GM21367 (cell line): ENCODE data around the gene LRP5.

Experiments used
- ATAC-seq: cut with Tn5 transposase; IDR thresholded peaks from one replicate; pipeline ENCODE4 v1.9.1; 2021; ENCODE audit not compliant: unreplicated experiment

Gene LRP5

GRCh38 chr11:68308068-68308467 is 4.3 kb upstream of the LRP5 start:
- no peak for ATAC-seq

GRCh38 chr11:68309621-68310185 is 2.7 kb upstream of the LRP5 start:
- no peak for ATAC-seq

- no peak for ATAC-seq
Measured at GRCh38 chr11:68311160-68312116, 953 bp upstream of the LRP5 start.

- no peak for ATAC-seq
Measured at GRCh38 chr11:68312780-68313573, 586 bp downstream of the LRP5 start.

GRCh38 chr11:68313574-68314202 is 1.3 kb downstream of the LRP5 start:
- ATAC-seq: no peak

GRCh38 chr11:68314203-68315170 is 2.1 kb downstream of the LRP5 start:
- ATAC-seq: no peak

GRCh38 chr11:68315171-68315920 is 3.0 kb downstream of the LRP5 start:
- ATAC-seq: no peak

GRCh38 chr11:68317147-68317785 is 4.9 kb downstream of the LRP5 start:
- ATAC-seq: no peak

GRCh38 chr11:68321293-68322051 is 9.1 kb downstream of the LRP5 start:
- no peak for ATAC-seq

- ATAC-seq: no peak
Measured at GRCh38 chr11:68322052-68322430, 9.7 kb downstream of the LRP5 start.

- ATAC-seq: no peak
Measured at GRCh38 chr11:68324241-68324640, 11.8 kb downstream of the LRP5 start.

GRCh38 chr11:68324695-68325094 is 12.3 kb downstream of the LRP5 start:
- ATAC-seq: no peak

- ATAC-seq: no peak
Measured at GRCh38 chr11:68325183-68325906, 13.0 kb downstream of the LRP5 start.

GRCh38 chr11:68325907-68326220 is 13.5 kb downstream of the LRP5 start:
- no peak for ATAC-seq

- no peak for ATAC-seq
Measured at GRCh38 chr11:68326334-68327215, 14.2 kb downstream of the LRP5 start.

GRCh38 chr11:68327586-68328370 is 15.4 kb downstream of the LRP5 start:
- no peak for ATAC-seq
